NCI-H2107 treated with DMSO at 0.1 percent for 48 hours (cell line): ENCODE measurements around the gene CENPL.
"Not testable (repeated sequence)": the region's sequence is repeated elsewhere in the genome, so short reads cannot be mapped to it uniquely, and the experiment has no call there.

Experiments used
- DNase-seq: peaks from one replicate; lab custom pipeline; 2025; ENCODE audit not compliant: unreplicated experiment; lab: John Stamatoyannopoulos, UW

The CENPL gene

GRCh38 chr1:173764331-173764730 is 60.4 kb downstream of the CENPL start:
- DNase-seq, result not testable (repeated sequence)

- DNase-seq, result no peak
These were observed 65.7 kb downstream of the CENPL start for GRCh38 chr1:173758980-173759379.

- no peak for DNase-seq
These were observed 66.6 kb downstream of the CENPL start for GRCh38 chr1:173758110-173758509.

- no peak for DNase-seq
These were observed 67.0 kb downstream of the CENPL start for GRCh38 chr1:173757666-173758065.

GRCh38 chr1:173753830-173754229 is 70.9 kb downstream of the CENPL start:
- no peak for DNase-seq
